H1 (cell line): ENCODE measurements around the gene SMAD7. TPM values are rescaled to one million over a fixed set of nuclear protein-coding genes. Genes with fewer than 3 reads are reported as not detected.

ENCODE experiments used
- CTCF ChIA-PET: fragments of 300-600 bp; sonication (Branson Sonifier 250); formaldehyde crosslinking; loops from one replicate; lab custom pipeline; 2021; ENCODE audit not compliant: partially characterized antibody; lab: Charles Lee
- POLR2A ChIA-PET: fragments of 300-600 bp; sonication (Branson Sonifier 250); formaldehyde crosslinking; loops from one replicate; lab custom pipeline; 2021; ENCODE audit warnings: inconsistent platforms; ENCODE audit not compliant: partially characterized antibody; lab: Charles Lee
- DNase-seq, 2 experiments: peaks; one replicate each; pipeline versions ENCODE4 v3.0.0 to v3.0.0-alpha.2; 2010 to 2022; ENCODE audit warnings: low spot score in 2 of 2, low read depth in 1 of 2, mixed read lengths in 1 of 2
- FAIRE-seq: peaks from 2 replicates; lab custom pipeline; 2011; peaks lifted over from hg19 to GRCh38; lab: Jason Lieb, UNC
- H2AFZ ChIP-seq: 2 replicates; pipeline ENCODE4 v1.8.1; 2012; ENCODE audit warnings: low read length, inconsistent platforms
- H2AK5ac ChIP-seq: 2 replicates; pipeline ENCODE4 v1.6.1; 2013; ENCODE audit warnings: low read depth, low read length
- H2BK120ac ChIP-seq: replicated peaks from 2 replicates; pipeline ENCODE3; 2013; ENCODE audit warnings: low read depth, low read length, inconsistent platforms
- H2BK12ac ChIP-seq: 2 replicates; pipeline ENCODE4 v1.6.1; 2013; ENCODE audit warnings: low read depth, low read length
- H2BK15ac ChIP-seq: 2 replicates; pipeline ENCODE4 v1.6.1; 2013; ENCODE audit warnings: low read length
- H2BK20ac ChIP-seq: 2 replicates; pipeline ENCODE4 v1.6.1; 2013; ENCODE audit warnings: low read length
- H2BK5ac ChIP-seq: 2 replicates; pipeline ENCODE4 v1.6.1; 2013; ENCODE audit warnings: low read depth, low read length
- H3K14ac ChIP-seq: 2 replicates; pipeline ENCODE4 v1.6.1; 2013; ENCODE audit warnings: inconsistent platforms; ENCODE audit not compliant: insufficient read length
- H3K18ac ChIP-seq: 2 replicates; pipeline ENCODE4 v1.6.1; 2013; ENCODE audit warnings: low read length; ENCODE audit errors: extremely low read depth
- H3K23ac ChIP-seq: 2 replicates; pipeline ENCODE4 v1.6.1; 2013; ENCODE audit warnings: inconsistent platforms; ENCODE audit not compliant: insufficient read length
- H3K23me2 ChIP-seq: 2 replicates; pipeline ENCODE4 v1.6.1; 2013; ENCODE audit warnings: low read depth, low read length
- H3K27ac ChIP-seq: 2 replicates; pipeline ENCODE4 v1.6.1; 2011; ENCODE audit warnings: low read depth, low read length, inconsistent platforms
- H3K27me3 ChIP-seq, 4 experiments: replicated peaks in 1 of 4; 1 replicate in 1 of 4; 2 replicates in 3 of 4; pipeline versions ENCODE4 v1.6.1 to v1.8.1; 2011 to 2013; ENCODE audit warnings: low read length in 3 of 4, mild to moderate bottlenecking in 3 of 4, inconsistent platforms in 2 of 4, mixed read lengths in 2 of 4, moderate library complexity in 1 of 4; ENCODE audit not compliant: control insufficient read depth in 3 of 4, insufficient read depth in 3 of 4; ENCODE audit errors: extremely low read depth in 1 of 4
- H3K36me3 ChIP-seq, 4 experiments: 2 replicates each; pipeline versions ENCODE4 v1.6.1 to v1.8.1; 2011 to 2013; ENCODE audit warnings: mild to moderate bottlenecking in 4 of 4, low read length in 3 of 4, moderate library complexity in 2 of 4, control low read depth in 1 of 4, inconsistent platforms in 1 of 4; ENCODE audit not compliant: insufficient read depth in 4 of 4, control insufficient read depth in 2 of 4
- H3K4ac ChIP-seq: replicated peaks from 2 replicates; pipeline ENCODE3; 2013; ENCODE audit warnings: low read length, low read depth, mixed read lengths, inconsistent platforms; ENCODE audit not compliant: insufficient read length
- H3K4me1 ChIP-seq, 4 experiments: replicated peaks in 1 of 4; 1 replicate in 1 of 4; 2 replicates in 3 of 4; pipeline versions ENCODE4 v1.6.1 to v1.8.1; 2011 to 2013; ENCODE audit warnings: low read length in 3 of 4, inconsistent platforms in 2 of 4, mixed read lengths in 1 of 4; ENCODE audit not compliant: insufficient read depth in 4 of 4, control insufficient read depth in 3 of 4
- H3K4me2 ChIP-seq, 2 experiments: 2 replicates each; pipeline versions ENCODE4 v1.6.1 to v1.8.1; 2011 to 2013; ENCODE audit warnings: low read depth in 2 of 2, low read length in 2 of 2, control low read depth in 1 of 2, inconsistent platforms in 1 of 2, mild to moderate bottlenecking in 1 of 2; ENCODE audit not compliant: insufficient read depth in 1 of 2
- H3K4me3 ChIP-seq, 4 experiments: fragments of 200-600, 300-600 bp in 1 of 4; sonication (generic), shearing (Covaris generic), sonication (Bioruptor Twin) in 1 of 4; 2 replicates each; pipeline versions ENCODE4 v1.5.1 to v1.8.1; 2011 to 2016; ENCODE audit warnings: low read length in 4 of 4, low read depth in 3 of 4, control low read depth in 2 of 4, inconsistent platforms in 2 of 4, mild to moderate bottlenecking in 2 of 4, mixed read lengths in 1 of 4, moderate library complexity in 1 of 4; ENCODE audit not compliant: insufficient read depth in 2 of 4; ENCODE audit errors: extremely low read depth in 1 of 4
- H3K56ac ChIP-seq: replicated peaks from 2 replicates; pipeline ENCODE3; 2013; ENCODE audit warnings: low read depth, mild to moderate bottlenecking, mixed read lengths, low read length, inconsistent platforms; ENCODE audit not compliant: insufficient read length
- H3K79me1 ChIP-seq: 2 replicates; pipeline ENCODE4 v1.6.1; 2013; ENCODE audit warnings: low read depth, low read length, control low read depth
- H3K79me2 ChIP-seq, 2 experiments: 2 replicates each; pipeline versions ENCODE4 v1.6.1 to v1.8.1; 2012 to 2013; ENCODE audit warnings: low read length in 2 of 2, mild to moderate bottlenecking in 2 of 2, inconsistent platforms in 1 of 2; ENCODE audit not compliant: insufficient read depth in 2 of 2, control insufficient read depth in 1 of 2
- H3K9ac ChIP-seq, 4 experiments: replicated peaks in 1 of 4; 1 replicate in 1 of 4; 2 replicates in 3 of 4; pipeline versions ENCODE4 v1.6.1 to v1.8.1; 2011 to 2013; ENCODE audit warnings: low read depth in 3 of 4, low read length in 3 of 4, control low read depth in 2 of 4, mild to moderate bottlenecking in 2 of 4, moderate library complexity in 2 of 4, inconsistent platforms in 1 of 4; ENCODE audit errors: extremely low read depth in 1 of 4
- H3K9me3 ChIP-seq, 2 experiments: 2 replicates each; pipeline versions ENCODE4 v1.6.1 to v1.8.1; 2012 to 2013; ENCODE audit warnings: mild to moderate bottlenecking in 2 of 2, moderate library complexity in 2 of 2, control low read depth in 1 of 2, inconsistent platforms in 1 of 2, low read depth in 1 of 2, low read length in 1 of 2, mixed read lengths in 1 of 2; ENCODE audit not compliant: insufficient read depth in 2 of 2
- H4K20me1 ChIP-seq, 2 experiments: replicated peaks in 1 of 2; 2 replicates each; pipeline versions ENCODE3 to v1.8.1; 2011 to 2013; ENCODE audit warnings: inconsistent platforms in 2 of 2, low read length in 2 of 2, mild to moderate bottlenecking in 1 of 2; ENCODE audit not compliant: insufficient read depth in 2 of 2, control insufficient read depth in 1 of 2
- H4K5ac ChIP-seq: 2 replicates; pipeline ENCODE4 v1.6.1; 2013; ENCODE audit warnings: low read length, low read depth, mixed read lengths, inconsistent platforms; ENCODE audit not compliant: insufficient read length
- H4K8ac ChIP-seq: 2 replicates; pipeline ENCODE4 v1.8.0; 2013; ENCODE audit warnings: mild to moderate bottlenecking, moderate library complexity, low read length, inconsistent platforms; ENCODE audit not compliant: insufficient read depth; ENCODE audit errors: extremely low read depth
- H4K91ac ChIP-seq: replicated peaks from 2 replicates; pipeline ENCODE3; 2013; ENCODE audit warnings: low read length, mixed read lengths, inconsistent platforms; ENCODE audit not compliant: insufficient read length
- ASH2L ChIP-seq: fragments of 200-600, 300-600 bp; sonication (generic); IDR thresholded peaks from one replicate; pipeline ENCODE4 v1.7.1; 2017; ENCODE audit warnings: low read length
- CREB1 ChIP-seq: IDR thresholded peaks from 2 replicates; pipeline ENCODE4 v1.6.1; 2012; ENCODE audit warnings: inconsistent platforms
- FOSL1 ChIP-seq: IDR thresholded peaks from 2 replicates; pipeline ENCODE4 v1.6.1; 2011; ENCODE audit warnings: mild to moderate bottlenecking, low read depth, low read length, moderate library complexity; ENCODE audit not compliant: insufficient read depth
- KDM5A ChIP-seq: fragments of 200-600 bp; IDR thresholded peaks from 2 replicates; pipeline ENCODE4 v1.7.1; 2012; ENCODE audit warnings: mild to moderate bottlenecking, low read length, inconsistent platforms, mixed read lengths
- MAX ChIP-seq: IDR thresholded peaks from 2 replicates; pipeline ENCODE4 v1.6.1; 2012; ENCODE audit warnings: inconsistent platforms
- NRF1 ChIP-seq: IDR thresholded peaks from 2 replicates; pipeline ENCODE4 v1.6.1; 2011; ENCODE audit warnings: mild to moderate bottlenecking, low read depth, low read length, improper control_type of control experiment
- RXRA ChIP-seq: IDR thresholded peaks from 2 replicates; pipeline ENCODE4 v1.6.1; 2011; ENCODE audit warnings: low read depth, mild to moderate bottlenecking, low read length, moderate library complexity; ENCODE audit not compliant: insufficient read depth
- SAP30 ChIP-seq: fragments of 300-600 bp; sonication (generic); IDR thresholded peaks from 2 replicates; pipeline ENCODE4 v1.7.1; 2012; ENCODE audit warnings: low read length, moderate library complexity, mild to moderate bottlenecking, inconsistent platforms; ENCODE audit not compliant: insufficient read depth, insufficient replicate concordance
- TBP ChIP-seq: IDR thresholded peaks from 2 replicates; pipeline ENCODE4 v1.6.1; 2011; ENCODE audit warnings: low read depth, low read length, improper control_type of control experiment
- WGBS, 2 experiments: shearing (Covaris generic) in 1 of 2; methylation state at CpG; one replicate each; pipeline versions ENCODE4 v1.1.6 to v1.1.7; 2013 to 2015; ENCODE audit warnings: low lambda C conversion rate in 2 of 2, mixed read lengths in 2 of 2, inconsistent platforms in 1 of 2, low coverage in 1 of 2, missing lambda C conversion rate in 1 of 2; ENCODE audit not compliant: insufficient replicate concordance in 2 of 2, insufficient coverage in 1 of 2, insufficient read length in 1 of 2; ENCODE audit errors: extremely low coverage in 1 of 2, missing lambda C conversion rate in 1 of 2; 5-methylcytosine and 5-hydroxymethylcytosine counted together
- polyA plus RNA-seq, 7 experiments: library from polyadenylated mRNA; depleted of rRNA in 3 of 7; stranded (reverse) in 5 of 7; unstranded in 2 of 7; fragments of >200 nt in 5 of 7; fragments of 200-250 nt in 2 of 7; gene quantifications; 1 replicate in 5 of 7; 2 replicates in 1 of 7; 4 replicates in 1 of 7; pipeline versions ENCODE4 v1.2.1 to v1.2.3, GENCODE V29; 2011 to 2013; ENCODE audit warnings: missing spikeins in 2 of 7, mixed read lengths in 2 of 7
- total RNA-seq: library from RNA; stranded (reverse); fragmentation: NEBNext Ultra II Directional; extraction: Animal tissue kit (Norgen Biotek cat#: 25700); gene quantifications from 2 replicates; pipeline ENCODE4 v1.2.1, GENCODE V29; 2021
- TF ChIP-seq, protein P1 (sequence below): IDR thresholded peaks from 2 replicates; pipeline ENCODE4 v1.6.1; 2011; ENCODE audit warnings: low read length, improper control_type of control experiment

The SMAD7 gene
- total and polyA plus RNA-seq, 2 of the 8 experiments (the other 6 are each of a cell fraction or from before 2014, with no cell fraction given), result 6.5 to 15.5 TPM

- Histone ChIP-seq H3K27me3 (no peaks in the 10 kb centered on the region), H3K79me2 (no peaks in the 10 kb centered on the region), H4K5ac (no peak overlapping the region), H2BK120ac (no peak overlapping the region), H2BK12ac (peak overlapping the region; percentile 87; the same call in 1 of the 2 replicates), H2AFZ (no peak overlapping the region), H2AK5ac (no peak overlapping the region), H3K4me1 (peaks cover 0 to 7% (median 0%) of the 10 kb centered on the region in 4 experiments; a peak in 4 of 7 replicates), H4K91ac (no peak overlapping the region), H2BK20ac (0 out of 2 replicates have a peak overlapping the region, but pooled peaks have one; percentile 90), H3K27ac (no peak overlapping the region), H3K14ac (no peak overlapping the region), H2BK15ac (0 out of 2 replicates have a peak overlapping the region, but pooled peaks have one; percentile 92), H3K79me1 (peaks cover 2% of the 10 kb centered on the region; the same call in 1 of the 2 replicates), H2BK5ac (0 out of 2 replicates have a peak overlapping the region, but pooled peaks have one; percentile 7), H3K4me2 (no peak overlapping the region), H3K9ac (no peak overlapping the region), H3K36me3 (no peaks in the 10 kb centered on the region; a peak in 1 of 8 replicates), H3K4me3 (no peak overlapping the region), H3K18ac (no peak overlapping the region; the same call in 1 of the 2 replicates), H3K23me2 (no peaks in the 10 kb centered on the region), H4K20me1 (peaks cover 0 to 2% of the 10 kb centered on the region in 2 experiments), H4K8ac (no peak overlapping the region), H3K4ac (no peak overlapping the region), H3K56ac (no peak overlapping the region), H3K23ac (no peak overlapping the region), H3K9me3 (no peaks in the 10 kb centered on the region)
- ChIA-PET CTCF (interaction anchor here (0.6 to 1.5 kb wide), 6 partner anchors 20 to 335 kb away, joined by 3 to 5 read pairs (median 4); no protein-coding TSS in a partner anchor), POLR2A (no interaction called here)
- DNase-seq (no peak), FAIRE-seq (no peak)
- WGBS, 2 experiments, result 92% methylated on average over 26 of the region's 26 CpGs; no CpG with 5 or more reads in 1 of the 2 experiments
- TF ChIP-seq FOSL1, result no peak
- TF ChIP-seq RXRA, result no peak
- TF ChIP-seq CREB1, result no peak
- TF ChIP-seq SAP30, result no peak
- TF ChIP-seq ASH2L, result no peak
- no peak for TF ChIP-seq KDM5A
- TF ChIP-seq TBP, result no peak
- TF ChIP-seq NRF1, result no peak
- TF ChIP-seq, protein P1, sequence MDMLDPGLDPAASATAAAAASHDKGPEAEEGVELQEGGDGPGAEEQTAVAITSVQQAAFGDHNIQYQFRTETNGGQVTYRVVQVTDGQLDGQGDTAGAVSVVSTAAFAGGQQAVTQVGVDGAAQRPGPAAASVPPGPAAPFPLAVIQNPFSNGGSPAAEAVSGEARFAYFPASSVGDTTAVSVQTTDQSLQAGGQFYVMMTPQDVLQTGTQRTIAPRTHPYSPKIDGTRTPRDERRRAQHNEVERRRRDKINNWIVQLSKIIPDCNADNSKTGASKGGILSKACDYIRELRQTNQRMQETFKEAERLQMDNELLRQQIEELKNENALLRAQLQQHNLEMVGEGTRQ, result no peak
- no peak for TF ChIP-seq MAX
These were observed 32.9 kb downstream of the SMAD7 start for GRCh38 chr18:48917579-48918517.
